K562 (cell line): ENCODE measurements around the gene HEXIM1. TPM values are rescaled to one million over a fixed set of nuclear protein-coding genes. Genes with fewer than 3 reads are reported as not detected.

Source experiments
- AFF1 ChIP-seq, 2 experiments: fragments of 450-650 bp; IDR thresholded peaks; 2 replicates each; pipeline ENCODE4 v1.6.1; 2018; ENCODE audit warnings: mild to moderate bottlenecking in 2 of 2, low read depth in 1 of 2; ENCODE audit not compliant: partially characterized antibody in 2 of 2
- BDP1 ChIP-seq: IDR thresholded peaks from 3 replicates; pipeline ENCODE4 v1.6.1; 2011; ENCODE audit not compliant: insufficient read length, insufficient read depth
- CTCFL ChIP-seq: IDR thresholded peaks from 2 replicates; pipeline ENCODE4 v1.6.1; 2011; ENCODE audit warnings: borderline replicate concordance, low read depth, mild to moderate bottlenecking, moderate library complexity, low read length; ENCODE audit not compliant: insufficient read depth, poor library complexity, severe bottlenecking
- GATA2 ChIP-seq: sonication (generic); formaldehyde crosslinking; IDR thresholded peaks from 2 replicates; pipeline ENCODE4 v1.4.0; 2020; ENCODE audit warnings: mild to moderate bottlenecking, missing genetic modification reagents
- GTF2B ChIP-seq: IDR thresholded peaks from 2 replicates; pipeline ENCODE4 v1.6.1; 2011; ENCODE audit not compliant: insufficient read length; ENCODE audit errors: extremely low read depth
- HMGN3 ChIP-seq: IDR thresholded peaks from 2 replicates; pipeline ENCODE4 v1.6.1; 2011; ENCODE audit warnings: borderline replicate concordance, low read depth, mild to moderate bottlenecking, mixed read lengths, low read length; ENCODE audit not compliant: insufficient read length; ENCODE audit errors: extremely low read depth
- LEF1 ChIP-seq: fragments of 450-650 bp; IDR thresholded peaks from 2 replicates; pipeline ENCODE4 v1.6.1; 2016; ENCODE audit warnings: mild to moderate bottlenecking
- OTX1 ChIP-seq: fragments of 450-650 bp; formaldehyde crosslinking; IDR thresholded peaks from 2 replicates; pipeline ENCODE4 v1.4.0; 2022; ENCODE audit warnings: mild to moderate bottlenecking
- RERE ChIP-seq: sonication (generic); formaldehyde crosslinking; IDR thresholded peaks from 2 replicates; pipeline ENCODE4 v1.8.0; 2023; ENCODE audit warnings: missing genetic modification reagents, mild to moderate bottlenecking, borderline replicate concordance
- RFX1 ChIP-seq: fragments of 450-650 bp; IDR thresholded peaks from 2 replicates; pipeline ENCODE4 v1.6.1; 2016; ENCODE audit warnings: mild to moderate bottlenecking, moderate library complexity
- ZC3H4 ChIP-seq: sonication (generic); formaldehyde crosslinking; IDR thresholded peaks from 2 replicates; pipeline ENCODE4 v1.9.0; 2021; ENCODE audit warnings: missing genetic modification reagents, borderline replicate concordance
- polyA plus RNA-seq, 8 experiments: library from polyadenylated mRNA; depleted of rRNA in 4 of 8; stranded (reverse) in 5 of 8; unstranded in 3 of 8; fragments of >200 nt; fragmentation: Nextera tagmentation in 2 of 8; fragmentation: Illumina TruSeq in 1 of 8; extraction: Ambion mirVana in 2 of 8; extraction: Trizol in 1 of 8; gene quantifications; 2 replicates each; pipeline versions ENCODE4 v1.2.1 to v1.2.3, GENCODE V29; 2011 to 2014; ENCODE audit warnings: inconsistent platforms in 1 of 8, missing spikeins in 1 of 8
- total RNA-seq, 7 experiments: library from RNA; depleted of rRNA in 6 of 7; stranded (reverse); fragments of >200 nt in 6 of 7; fragmentation: Illumina TruSeq in 2 of 7; extraction: Trizol in 2 of 7; gene quantifications; 2 replicates each; pipeline versions ENCODE4 v1.2.1 to v1.2.3, GENCODE V29; 2011 to 2021; ENCODE audit warnings: low replicate concordance in 1 of 7

Gene HEXIM1
- total and polyA plus RNA-seq, 9 of the 15 experiments (the other 6 are each of a cell fraction or from before 2014, with no cell fraction given) = 1.4 to 28.3 (median 9.1) TPM

- TF ChIP-seq RERE = no peak
- TF ChIP-seq RFX1 = peak; percentile 94
- TF ChIP-seq HMGN3 = peak; percentile 38
- TF ChIP-seq GATA2 = 0 out of 2 replicates have a peak, but pooled peaks have one; percentile 32
- TF ChIP-seq AFF1 (IDR thresholded peaks at IDR 0.05; ENCODE audit: low read depth in 1 of 2, partially characterized antibody in 2 of 2) = peak in 1 of 2 experiments; percentile 38
- peak; percentile 85 for TF ChIP-seq LEF1
- TF ChIP-seq ZC3H4 (CRISPR knock-in tag) = 0 out of 2 replicates have a peak, but pooled peaks have one; percentile 13
- no peak for TF ChIP-seq OTX1 (CRISPR knock-in tag)
- TF ChIP-seq GTF2B = no peak
- no peak for TF ChIP-seq CTCFL
- TF ChIP-seq BDP1 = no peak
Measured at GRCh38 chr17:45123930-45124796, 24.1 kb upstream of the HEXIM1 start (continued).
